ENCODE measurements around the gene TMEM190.

The TMEM190 gene

DNA sequence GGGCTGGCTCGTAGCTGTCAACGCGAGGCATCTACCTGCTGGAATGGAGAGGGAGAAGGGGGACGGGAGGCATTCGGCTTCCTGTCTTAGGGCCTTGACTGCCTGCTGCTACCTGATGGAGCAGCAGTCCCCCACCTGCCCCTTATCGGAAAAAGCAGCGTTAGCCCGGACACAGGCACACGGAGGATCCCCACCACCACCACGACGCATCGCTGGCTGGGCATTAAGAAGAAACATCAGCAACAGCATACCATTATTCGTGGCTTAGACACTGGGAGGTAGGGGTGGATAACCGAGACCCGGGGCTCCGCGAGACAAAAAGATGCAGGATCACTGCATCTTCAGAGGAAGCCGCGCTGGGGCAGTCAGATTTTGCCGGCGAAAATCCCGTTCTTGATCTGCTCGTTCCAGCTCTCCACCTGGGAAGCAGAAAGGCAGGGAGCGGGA is 23.2 kb upstream of the TMEM190 start:
- TF ChIP-seq CTCF (IDR thresholded peaks at IDR 0.05; ENCODE audit: control insufficient read depth, extremely low read depth, insufficient read depth): no peak
- H3K4me3 ChIP-seq (ENCODE audit: low read depth, low read length): peak overlapping the region; percentile 36
- no peak for DNase-seq (ENCODE audit: low read depth)

DNA sequence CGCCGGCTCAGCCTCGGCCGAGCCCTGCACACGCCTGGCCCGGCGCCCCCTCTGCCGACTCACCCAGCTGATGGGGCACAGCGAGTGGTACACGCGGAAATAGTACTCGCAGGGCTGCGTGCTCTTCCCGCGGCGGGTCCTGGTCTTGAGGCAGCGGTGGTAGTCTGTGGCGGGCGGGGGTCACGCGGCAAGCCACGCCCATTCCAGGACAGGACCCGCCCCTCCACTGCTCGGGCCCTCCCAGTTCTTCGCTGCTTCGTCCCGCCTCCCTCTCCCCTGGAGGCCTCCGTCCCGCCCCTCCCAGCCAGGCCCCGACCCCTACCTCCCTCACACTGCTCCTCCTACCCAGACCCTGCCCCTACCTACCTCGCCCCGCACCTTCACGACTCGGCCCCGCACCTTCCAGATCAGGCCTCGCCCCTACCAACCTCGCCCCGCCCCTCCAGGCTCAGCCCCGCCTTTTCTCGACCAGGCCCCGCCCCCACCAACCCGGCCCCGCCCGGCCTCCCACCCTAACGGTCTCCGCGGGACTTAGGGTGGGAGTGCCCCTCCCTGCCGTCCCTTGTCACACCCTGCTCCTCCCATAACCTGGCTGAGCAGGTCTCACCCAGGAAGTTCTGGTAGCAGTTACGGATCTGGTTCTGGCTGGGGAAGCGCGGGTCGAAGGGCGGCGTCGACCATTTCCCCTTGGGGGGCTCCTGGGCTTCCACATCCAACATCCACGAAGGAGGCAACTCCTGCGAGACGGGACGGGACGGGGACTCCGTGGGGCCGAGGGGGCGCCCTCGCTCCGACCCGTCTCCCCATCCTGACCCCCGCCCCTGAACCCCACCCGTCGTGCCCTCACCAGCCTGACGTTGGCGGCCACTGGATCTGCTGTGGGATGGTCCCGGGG is 22.6 kb upstream of the TMEM190 start:
- no peak for TF ChIP-seq CTCF (IDR thresholded peaks at IDR 0.05; ENCODE audit: control insufficient read depth, extremely low read depth, insufficient read depth)
- DNase-seq (ENCODE audit: low read depth): no peak
- peak overlapping the region; percentile 36 for H3K4me3 ChIP-seq (ENCODE audit: low read depth, low read length)

GRCh38 chr19:55354698-55355212 is 21.9 kb upstream of the TMEM190 start, which contains the start of gene COX6B2:
TSS of gene COX6B2 (minus strand) at chr19:55354719. CDS start at chr19:55354521, 198 bp downstream.
- DNase-seq (ENCODE audit: low read depth): no peak
- H3K4me3 ChIP-seq (ENCODE audit: low read depth, low read length): peak within 1 kb of the TSS; percentile 36
- no peak for TF ChIP-seq CTCF (IDR thresholded peaks at IDR 0.05; ENCODE audit: control insufficient read depth, extremely low read depth, insufficient read depth)

DNA sequence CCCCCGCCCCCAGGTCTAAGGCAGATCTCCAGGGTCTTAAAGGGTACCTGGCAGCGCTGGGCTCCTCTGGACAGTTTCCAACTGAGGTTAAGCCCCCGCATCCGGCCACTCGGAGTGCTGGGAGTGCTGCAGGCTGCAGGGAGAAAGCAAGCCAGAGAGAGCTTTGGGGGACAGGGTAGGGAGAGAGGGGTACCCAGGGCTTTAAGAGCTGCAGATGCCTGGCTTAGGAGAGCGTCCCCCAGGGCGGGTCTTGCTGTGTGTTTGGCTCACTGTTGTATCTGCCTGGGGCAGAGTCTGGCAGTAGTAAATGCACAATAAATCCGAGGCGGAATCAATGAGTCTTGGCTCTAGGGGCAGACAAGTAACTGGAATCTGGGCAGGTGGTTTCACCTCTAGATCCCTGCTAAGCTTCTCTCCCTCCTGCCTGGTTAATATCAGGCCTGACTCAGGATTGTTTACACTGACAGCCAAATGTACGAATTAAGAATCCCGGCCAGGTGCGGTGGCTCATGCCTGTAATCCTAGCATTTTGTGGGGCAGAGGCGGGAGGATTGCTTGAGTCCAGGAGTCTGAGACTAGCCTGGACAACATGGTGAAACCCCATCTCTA is 21.3 kb upstream of the TMEM190 start:
- DNase-seq (ENCODE audit: low read depth): no peak
- TF ChIP-seq CTCF (IDR thresholded peaks at IDR 0.05; ENCODE audit: control insufficient read depth, extremely low read depth, insufficient read depth): no peak
- no peak overlapping the region for H3K4me3 ChIP-seq (ENCODE audit: low read depth, low read length)

DNA sequence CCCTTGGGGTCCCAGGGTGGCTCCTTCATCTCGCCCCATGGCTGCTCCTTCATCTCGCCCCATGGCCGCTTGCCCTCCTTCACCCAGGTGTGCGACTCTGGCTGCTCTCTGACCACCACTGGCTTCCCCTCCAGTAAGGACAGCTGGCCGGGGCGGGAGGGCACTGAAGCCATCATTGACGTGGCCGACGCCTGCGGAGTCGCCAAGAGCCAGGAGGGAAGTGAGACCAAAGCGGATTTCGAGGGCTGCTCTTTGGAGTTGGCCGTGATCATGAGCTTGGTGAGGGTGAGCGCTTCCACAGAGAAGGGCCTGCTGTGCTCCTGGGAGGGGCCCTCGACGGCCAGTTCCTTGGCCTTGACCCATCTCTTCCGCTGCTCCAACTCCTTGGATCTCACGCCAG is 18.1 kb upstream of the TMEM190 start:
- no peak for TF ChIP-seq CTCF (IDR thresholded peaks at IDR 0.05; ENCODE audit: control insufficient read depth, extremely low read depth, insufficient read depth)
- no peak for DNase-seq (ENCODE audit: low read depth)
- H3K4me3 ChIP-seq (ENCODE audit: low read depth, low read length): no peak overlapping the region

- TF ChIP-seq CTCF (IDR thresholded peaks at IDR 0.05; ENCODE audit: control insufficient read depth, extremely low read depth, insufficient read depth): no peak
- no peak overlapping the region for H3K4me3 ChIP-seq (ENCODE audit: low read depth, low read length)
- no peak for DNase-seq (ENCODE audit: low read depth)
These were observed 17.4 kb upstream of the TMEM190 start for GRCh38 chr19:55358943-55359908.
